GM03348 (cell line): Measurements from ENCODE around the gene KCNMB2.

Experiments
- DNase-seq: peaks from one replicate; pipeline ENCODE4 v3.0.0; 2012; ENCODE audit warnings: low spot score

Gene KCNMB2

GRCh38 chr3:178870085-178870484, 333.8 kb downstream of the KCNMB2 start:
- DNase-seq, result no peak

- DNase-seq, result no peak
Observed at GRCh38 chr3:178875157-178875556, 338.9 kb downstream of the KCNMB2 start.

GRCh38 chr3:178875836-178876235, 339.6 kb downstream of the KCNMB2 start:
- no peak for DNase-seq

GRCh38 chr3:178880274-178880673, 344.0 kb downstream of the KCNMB2 start:
- no peak for DNase-seq
